Activated CD4-positive, alpha-beta memory T cell treated with anti-CD3 and anti-CD28 coated beads, Interleukin-2, amount 10 ng/mL, durations not matched to agents 7 days and 5 days (primary cell): ENCODE data around the gene EXPH5. TPM values are rescaled to one million over a fixed set of nuclear protein-coding genes. Genes with fewer than 3 reads are reported as not detected.
A peak's percentile ranks its signal among the peaks of the same experiment; 100 is the strongest.

Source experiments
- CTCF ChIA-PET: fragments of 350-600 bp; sonication (Branson Sonifier 250); formaldehyde crosslinking; loops from one replicate; lab custom pipeline; 2021; ENCODE audit warnings: antibody characterized with exemption, inconsistent platforms; lab: Charles Lee
- POLR2A ChIA-PET: fragments of 350-600 bp; sonication (Branson Sonifier 250); formaldehyde crosslinking; loops from one replicate; lab custom pipeline; 2021; ENCODE audit warnings: antibody characterized with exemption; lab: Charles Lee
- DNase-seq: peaks from one replicate; pipeline ENCODE4 v3.0.0-alpha.2; 2020
- H3K27ac Mint-ChIP-seq: one replicate; pipeline ENCODE4 v1.8.0; 2021; ENCODE audit warnings: mild to moderate bottlenecking, mixed read lengths
- H3K27me3 Mint-ChIP-seq: one replicate; pipeline ENCODE4 v1.8.0; 2021; ENCODE audit warnings: mixed read lengths
- H3K36me3 Mint-ChIP-seq: one replicate; pipeline ENCODE4 v1.8.0; 2021; ENCODE audit warnings: low read depth, mixed read lengths
- H3K4me1 Mint-ChIP-seq: one replicate; pipeline ENCODE4 v1.8.0; 2021; ENCODE audit warnings: mixed read lengths
- H3K4me3 Mint-ChIP-seq: one replicate; pipeline ENCODE4 v1.8.0; 2021; ENCODE audit warnings: mild to moderate bottlenecking, mixed read lengths
- H3K9me3 Mint-ChIP-seq: one replicate; pipeline ENCODE4 v1.8.0; 2021; ENCODE audit warnings: mixed read lengths
- total RNA-seq, 2 experiments: library from RNA; stranded (reverse); gene quantifications; one replicate each; pipeline ENCODE4 v1.2.3, GENCODE V29; 2021

EXPH5 gene
- total RNA-seq, 2 experiments from 2014 or later, result 0.55 to 1.0 TPM

DNA sequence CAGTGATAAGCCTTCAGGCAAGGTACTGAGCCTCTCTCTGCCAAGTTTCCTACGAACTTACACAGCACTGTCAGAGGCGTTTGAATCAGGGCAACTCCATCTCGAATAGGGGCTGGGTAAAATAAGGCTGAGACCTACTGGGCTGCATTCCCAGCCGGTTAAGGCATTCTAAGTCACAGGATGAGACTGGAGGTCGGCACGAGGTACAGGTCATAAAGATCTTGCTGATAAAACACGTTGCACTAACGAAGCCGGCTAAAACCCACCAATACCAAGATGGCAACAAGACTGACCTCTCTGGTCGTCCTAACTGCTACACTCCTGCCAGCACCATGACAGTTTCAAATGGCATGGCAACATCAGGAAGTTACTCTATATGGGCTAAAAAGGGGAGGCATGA, 75.0 kb downstream of the EXPH5 start:
- POLR2A ChIA-PET, result no interaction called here
- DNase-seq, result no peak

DNA sequence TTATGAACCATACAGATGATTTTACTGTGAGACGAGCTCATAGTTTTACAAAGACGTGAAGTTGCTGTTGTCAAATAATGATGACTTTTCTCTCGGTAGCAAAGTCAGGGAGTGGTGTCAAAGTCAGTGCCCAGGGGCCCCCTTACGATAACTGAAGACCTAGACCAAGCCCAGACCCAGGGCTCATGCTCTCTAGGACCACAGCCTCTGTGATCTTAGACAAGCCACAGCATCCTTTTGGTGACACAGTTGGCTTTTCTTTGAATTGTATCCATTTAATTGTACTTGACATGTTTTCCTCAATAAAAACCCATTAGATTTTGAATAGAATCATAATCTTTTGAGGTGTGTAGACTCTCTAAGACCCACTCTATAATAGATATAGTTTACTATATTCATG, 77.4 kb downstream of the EXPH5 start:
- DNase-seq, result no peak
- ChIA-PET POLR2A (no interaction called here), CTCF (no interaction called here)
- Mint-ChIP-seq H3K36me3 (no peaks in the 10 kb centered on the region), H3K27me3 (peaks cover 4% of the 10 kb centered on the region), H3K4me3 (no peak overlapping the region), H3K27ac (no peak overlapping the region), H3K4me1 (no peaks in the 10 kb centered on the region), H3K9me3 (no peaks in the 10 kb centered on the region)

More for the DNA sequence above, 75.0 kb downstream of the EXPH5 start:
- CTCF ChIA-PET, result no interaction called here
- Mint-ChIP-seq H3K4me3 (no peak overlapping the region), H3K9me3 (no peaks in the 10 kb centered on the region), H3K27ac (no peak overlapping the region), H3K27me3 (peaks cover 5% of the 10 kb centered on the region), H3K36me3 (no peaks in the 10 kb centered on the region), H3K4me1 (no peaks in the 10 kb centered on the region)

DNA sequence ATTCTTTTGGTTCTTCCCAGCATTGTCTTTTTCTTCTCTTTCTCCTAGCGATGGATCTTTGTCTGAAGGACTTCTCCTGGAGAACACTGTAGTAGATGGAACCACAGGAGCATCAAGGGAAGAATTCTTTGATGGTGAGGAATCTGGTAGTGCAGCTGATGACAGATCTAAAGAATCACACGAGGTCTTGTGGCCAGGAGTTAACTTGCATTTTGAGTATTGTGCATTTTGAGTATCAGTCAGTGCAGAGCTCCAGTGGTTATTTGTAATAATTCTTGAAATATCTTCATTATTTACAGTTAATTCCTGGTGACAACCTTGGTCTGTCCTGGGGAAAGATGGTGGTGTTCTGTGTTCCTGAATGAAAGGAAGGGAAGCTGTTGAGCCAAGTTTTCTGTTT, 80.9 kb downstream of the EXPH5 start:
- H3K4me3 Mint-ChIP-seq, result no peak overlapping the region
- H3K27me3 Mint-ChIP-seq, result peaks cover 11% of the 10 kb centered on the region
- ChIA-PET POLR2A (no interaction called here), CTCF (no interaction called here)
- DNase-seq, result no peak
- H3K4me1 Mint-ChIP-seq, result no peaks in the 10 kb centered on the region
- H3K9me3 Mint-ChIP-seq, result no peaks in the 10 kb centered on the region
- H3K36me3 Mint-ChIP-seq, result no peaks in the 10 kb centered on the region
- no peak overlapping the region for H3K27ac Mint-ChIP-seq

DNA sequence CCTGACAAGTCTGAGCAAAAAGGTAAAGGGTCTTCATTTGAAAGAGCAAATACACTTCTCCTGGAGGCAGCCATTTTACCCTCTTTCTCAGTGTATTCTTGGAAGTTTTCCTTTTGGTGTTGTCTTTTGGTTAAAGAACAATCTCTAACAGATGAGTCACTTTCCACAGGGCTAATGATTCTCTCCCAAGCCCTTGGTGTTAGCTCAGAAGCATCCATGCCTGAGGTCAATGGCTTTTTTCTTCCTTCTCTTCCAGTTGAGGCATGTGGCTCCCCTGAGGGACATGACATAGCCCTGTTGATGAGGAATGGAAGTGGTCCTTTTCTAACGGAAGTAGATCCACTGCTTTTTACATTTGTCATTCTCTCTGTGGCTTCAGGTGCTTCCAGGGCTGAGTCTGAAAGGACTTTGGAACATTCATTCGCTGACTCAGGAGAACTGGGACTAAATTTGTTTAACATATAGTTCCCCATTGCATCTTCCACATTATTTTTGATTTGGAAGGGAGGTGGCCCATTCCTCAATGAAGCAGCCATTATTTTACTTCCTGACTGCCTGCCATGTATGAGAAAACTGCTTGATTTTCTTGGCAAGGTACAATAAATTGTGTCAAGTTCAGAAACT, 81.6 kb downstream of the EXPH5 start:
- Mint-ChIP-seq H3K36me3 (no peaks in the 10 kb centered on the region), H3K27me3 (peaks cover 11% of the 10 kb centered on the region), H3K4me3 (no peak overlapping the region), H3K4me1 (no peaks in the 10 kb centered on the region), H3K9me3 (no peaks in the 10 kb centered on the region), H3K27ac (no peak overlapping the region)
- CTCF ChIA-PET, result no interaction called here
- POLR2A ChIA-PET, result no interaction called here
- DNase-seq, result no peak

DNA sequence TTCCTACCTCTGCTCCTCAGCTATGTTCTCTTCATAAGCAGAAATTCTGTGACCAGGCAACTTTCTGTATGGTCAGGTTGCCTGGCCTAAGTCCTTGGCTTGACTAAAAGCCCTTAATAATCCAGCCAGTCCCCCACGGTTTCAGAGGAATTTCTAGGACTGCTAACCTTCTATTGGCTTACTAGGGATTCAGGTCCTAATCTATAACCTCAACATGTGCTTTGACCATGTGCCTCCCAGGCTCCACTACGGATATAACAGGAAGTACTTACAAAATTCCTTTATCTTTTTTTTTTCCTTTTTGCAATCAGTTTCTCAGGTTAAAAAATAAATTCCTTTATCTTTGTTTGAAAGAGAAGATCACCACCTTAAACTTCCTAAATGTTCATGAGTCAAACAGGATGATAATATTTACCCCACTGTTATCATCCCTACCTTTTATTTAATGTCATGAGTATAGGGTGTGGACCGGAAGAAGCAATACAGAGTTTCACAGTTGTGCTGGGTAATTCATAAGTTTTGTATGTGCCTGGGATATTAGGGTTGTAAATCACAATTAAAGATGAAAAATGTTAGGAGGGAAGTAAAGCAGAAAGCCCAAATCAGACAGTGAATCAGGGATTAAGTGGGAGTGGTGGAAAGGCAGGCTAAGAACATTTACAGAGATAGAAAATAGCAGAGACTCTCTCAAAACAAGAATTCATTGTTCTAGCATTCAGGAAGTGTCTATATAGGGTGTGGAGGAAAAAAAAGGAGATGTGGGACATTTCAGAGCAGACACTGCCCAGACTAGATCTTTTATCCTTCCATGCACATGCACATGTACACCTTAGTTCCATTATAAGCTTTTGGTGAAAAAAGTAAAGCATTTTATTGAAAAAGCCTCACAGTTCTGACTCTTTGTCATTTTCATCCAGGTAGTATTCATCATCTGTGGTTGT, 84.6 kb downstream of the EXPH5 start:
- Mint-ChIP-seq H3K4me3 (no peak overlapping the region), H3K4me1 (no peaks in the 10 kb centered on the region), H3K9me3 (no peaks in the 10 kb centered on the region), H3K27me3 (peaks cover 10% of the 10 kb centered on the region), H3K36me3 (no peaks in the 10 kb centered on the region), H3K27ac (no peak overlapping the region)
- ChIA-PET POLR2A (no interaction called here), CTCF (no interaction called here)
- DNase-seq, result no peak

DNA sequence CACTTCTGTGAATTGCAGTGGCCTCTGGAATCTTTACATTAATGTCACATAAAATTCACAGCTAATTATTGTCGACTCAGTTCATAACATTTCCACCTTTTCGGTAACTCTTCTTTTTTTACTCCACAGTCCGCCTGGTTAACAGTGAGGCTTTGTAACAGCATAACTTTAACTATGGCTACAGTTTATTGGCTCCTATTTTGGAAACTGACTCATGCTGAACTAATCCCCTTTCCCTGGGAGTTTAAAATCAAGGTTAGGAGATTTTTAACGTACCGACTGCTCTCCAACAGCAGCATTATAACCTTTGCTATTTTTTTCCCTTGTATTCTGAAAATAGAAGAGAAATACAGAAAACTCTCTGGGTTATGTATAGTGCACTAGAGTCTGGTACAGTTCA, 92.2 kb downstream of the EXPH5 start:
- no peak overlapping the region for H3K27ac Mint-ChIP-seq
- ChIA-PET POLR2A (no interaction called here), CTCF (no interaction called here)
- no peak overlapping the region for H3K4me3 Mint-ChIP-seq
- no peaks in the 10 kb centered on the region for H3K9me3 Mint-ChIP-seq
- peaks cover 21% of the 10 kb centered on the region for H3K4me1 Mint-ChIP-seq
- no peaks in the 10 kb centered on the region for H3K27me3 Mint-ChIP-seq
- H3K36me3 Mint-ChIP-seq, result peaks cover 10% of the 10 kb centered on the region
- DNase-seq, result no peak

DNA sequence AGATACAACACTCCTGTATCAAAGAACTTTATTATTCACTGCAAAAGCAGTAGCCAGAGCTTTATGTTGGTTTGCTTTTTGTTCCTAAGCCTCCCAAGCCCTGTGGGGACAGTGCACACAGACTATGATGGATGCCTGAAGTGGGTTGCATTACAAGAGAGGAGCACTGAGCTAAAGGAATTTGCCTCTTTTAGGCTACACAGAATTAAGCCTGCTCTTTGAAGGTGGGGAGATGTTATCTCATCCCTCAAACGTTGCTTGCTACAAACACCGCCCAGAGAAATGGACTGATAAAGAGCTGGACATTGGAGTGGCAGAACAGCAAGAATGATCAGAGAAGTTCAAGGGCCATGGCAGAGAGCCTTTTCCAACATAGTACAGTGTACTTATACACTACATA, 92.8 kb downstream of the EXPH5 start:
- ChIA-PET POLR2A (no interaction called here), CTCF (interaction anchor here (1.1 kb wide), 1 partner anchor 279 kb away, joined by 4 read pairs; the partner anchor contains the start of gene NPAT)
- H3K4me3 Mint-ChIP-seq, result no peak overlapping the region
- peaks cover 10% of the 10 kb centered on the region for H3K36me3 Mint-ChIP-seq
- no peaks in the 10 kb centered on the region for H3K27me3 Mint-ChIP-seq
- no peaks in the 10 kb centered on the region for H3K9me3 Mint-ChIP-seq
- no peak overlapping the region for H3K27ac Mint-ChIP-seq
- H3K4me1 Mint-ChIP-seq, result peaks cover 24% of the 10 kb centered on the region
- no peak for DNase-seq

DNA sequence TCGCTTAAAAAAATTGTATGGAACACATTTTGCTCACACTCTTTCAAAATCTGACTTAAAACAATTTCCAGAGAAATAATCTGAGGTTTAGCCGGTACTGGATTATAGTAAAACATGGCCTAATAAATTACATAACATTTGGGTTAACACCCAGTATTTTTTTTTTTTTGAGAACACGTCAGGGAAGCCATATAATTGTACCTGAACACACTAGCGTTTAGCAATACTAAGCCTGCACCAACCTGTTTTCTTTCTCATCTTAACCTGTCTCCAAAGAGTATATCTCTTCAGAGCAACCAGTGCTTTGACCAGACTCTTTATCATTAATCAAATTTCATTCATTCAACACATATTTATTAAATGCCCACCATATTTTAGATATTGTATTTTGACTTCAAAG, 93.4 kb downstream of the EXPH5 start:
- Mint-ChIP-seq H3K27ac (no peak overlapping the region), H3K4me3 (peak overlapping the region; percentile 4)

DNA sequence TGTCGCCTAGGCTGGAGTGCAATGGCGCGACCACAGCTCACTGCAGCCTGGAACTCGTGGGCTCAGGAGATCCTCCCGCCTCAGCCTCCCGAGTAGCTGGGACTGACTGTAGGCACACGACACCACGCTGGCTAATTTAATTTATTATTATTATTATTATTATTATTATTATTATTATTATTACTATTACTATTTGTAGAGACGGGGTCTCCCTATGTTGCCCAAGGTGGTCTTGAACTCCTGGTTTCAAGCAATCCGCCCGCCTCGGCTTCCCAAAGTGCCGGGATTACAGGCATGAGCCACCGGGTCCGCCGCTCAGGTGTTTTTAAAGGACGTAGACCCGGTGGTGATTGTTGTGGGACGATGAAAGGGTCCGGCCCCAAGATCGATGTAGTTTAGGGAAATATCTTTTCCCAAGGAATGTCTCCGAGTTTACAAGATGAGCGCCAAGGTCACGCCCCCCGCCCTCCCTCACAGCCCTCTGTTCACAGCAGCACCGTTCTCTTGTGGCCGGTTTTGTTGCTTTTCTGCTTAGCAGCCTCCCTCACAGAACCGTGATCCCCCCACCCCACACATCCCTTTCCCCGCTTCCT, 94.7 kb downstream of the EXPH5 start:
- Mint-ChIP-seq H3K4me3 (peak overlapping the region; percentile 83), H3K36me3 (peaks cover 17% of the 10 kb centered on the region), H3K4me1 (peaks cover 31% of the 10 kb centered on the region), H3K9me3 (no peaks in the 10 kb centered on the region), H3K27ac (peak overlapping the region; percentile 88), H3K27me3 (no peaks in the 10 kb centered on the region)
- no peak for DNase-seq
- CTCF ChIA-PET, result interaction anchor here (0.6 kb wide), 1 partner anchor 150 kb away, joined by 3 read pairs; no protein-coding TSS in a partner anchor
- POLR2A ChIA-PET, result interaction anchor here (0.5 to 2.8 kb wide), 11 partner anchors 9 to 355 kb away, joined by 3 to 25 read pairs (median 4); partner anchors contain the start of genes ATM, C11orf65, EXPH5 and NPAT

More for the DNA sequence above, 93.4 kb downstream of the EXPH5 start:
- peaks cover 26% of the 10 kb centered on the region for H3K4me1 Mint-ChIP-seq
- no peaks in the 10 kb centered on the region for H3K27me3 Mint-ChIP-seq
- CTCF ChIA-PET, result interaction anchor here (1.1 kb wide), 1 partner anchor 278 kb away, joined by 4 read pairs; the partner anchor contains the start of gene NPAT
- POLR2A ChIA-PET, result no interaction called here
- peaks cover 12% of the 10 kb centered on the region for H3K36me3 Mint-ChIP-seq
- no peaks in the 10 kb centered on the region for H3K9me3 Mint-ChIP-seq
- DNase-seq, result no peak

DNA sequence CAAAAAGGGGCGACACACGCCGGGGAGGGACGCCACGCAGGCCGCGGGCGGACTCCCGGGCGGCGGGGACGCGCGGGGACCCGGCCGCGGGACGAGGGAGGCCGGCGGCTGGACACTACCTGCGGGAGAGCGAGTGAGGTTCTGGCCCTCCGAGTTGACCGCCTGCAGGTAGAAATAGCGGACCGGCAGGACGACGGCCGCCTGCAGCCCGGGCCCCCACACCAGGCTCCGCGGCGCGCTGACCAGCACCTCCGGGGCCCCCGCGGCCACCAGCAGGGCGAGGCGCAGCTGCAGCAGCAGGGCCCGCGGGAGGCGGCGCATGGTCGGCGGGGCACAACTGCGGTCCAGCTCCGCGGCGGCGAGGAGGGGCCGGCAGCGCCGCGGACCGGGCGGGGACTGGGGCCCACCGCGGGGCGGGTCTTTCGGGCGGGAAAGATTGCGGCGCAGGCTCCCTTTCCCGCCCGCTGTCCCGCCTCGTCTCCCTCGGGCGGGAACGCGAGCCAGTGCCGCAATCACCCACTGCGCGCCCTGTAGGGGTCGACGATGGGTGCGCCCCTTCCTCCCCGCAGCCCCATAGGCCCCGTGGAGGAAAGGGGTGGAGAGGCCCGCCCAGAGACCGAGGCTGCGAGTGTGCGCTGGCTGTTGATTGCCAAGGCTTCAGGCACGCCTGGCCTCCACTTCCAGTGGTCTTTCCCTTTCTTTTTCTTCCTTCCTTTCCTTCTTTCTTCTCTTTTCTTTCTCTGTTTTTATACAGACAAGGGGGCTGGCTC, 95.3 kb downstream of the EXPH5 start, which contains the start of gene POGLUT3:
TSS of gene POGLUT3 (minus strand) at position 339 of the 770 bp plus-strand sequence. CDS start at position 321, 18 bp downstream.
- Mint-ChIP-seq H3K27ac (peak within 1 kb of the TSS; percentile 100), H3K27me3 (no peaks in the 10 kb centered on the region), H3K4me3 (peak within 1 kb of the TSS; percentile 100), H3K36me3 (peaks cover 17% of the 10 kb centered on the region), H3K9me3 (no peaks in the 10 kb centered on the region), H3K4me1 (peaks cover 31% of the 10 kb centered on the region)
- peak; percentile 55 for DNase-seq
- CTCF ChIA-PET, result interaction anchor here (0.6 kb wide), 1 partner anchor 150 kb away, joined by 3 read pairs; no protein-coding TSS in a partner anchor
- POLR2A ChIA-PET, result interaction anchor here (0.8 to 2.8 kb wide), 10 partner anchors 9 to 356 kb away, joined by 3 to 25 read pairs (median 4); partner anchors contain the start of genes ATM, C11orf65, EXPH5 and NPAT

DNA sequence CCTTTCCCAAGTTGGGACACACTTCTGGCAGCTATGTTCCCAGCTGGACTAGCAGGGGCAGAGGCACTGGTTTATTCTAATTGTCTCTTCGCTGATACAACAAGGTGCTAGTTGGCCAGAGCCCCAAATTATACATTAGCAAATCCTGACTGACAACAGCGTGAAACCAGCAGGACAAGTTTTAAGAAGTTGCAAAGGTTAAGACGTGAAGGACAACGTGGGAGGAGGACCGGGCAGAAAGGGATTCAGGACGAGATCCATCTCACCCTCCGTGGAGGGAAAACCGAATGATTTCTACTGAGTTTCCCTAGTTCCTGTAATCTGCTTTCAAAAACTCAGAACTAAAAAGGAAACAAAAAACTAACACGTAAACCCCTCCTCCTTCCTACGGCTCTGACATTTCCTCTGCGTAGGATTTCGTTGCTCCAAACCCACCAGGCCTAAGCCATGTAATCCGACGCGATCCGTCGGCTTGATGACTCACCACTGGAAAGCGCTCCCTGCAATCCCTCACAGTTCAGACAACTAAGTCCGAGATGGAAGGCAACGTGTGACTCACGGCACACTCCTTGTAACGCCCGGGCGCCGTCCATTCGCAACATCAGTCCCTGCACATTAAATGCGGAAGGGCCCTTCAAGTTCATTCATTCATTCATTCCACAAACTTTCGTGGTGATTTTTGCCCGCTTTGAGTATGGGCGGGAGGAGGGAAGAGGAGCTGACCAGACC, 96.1 kb downstream of the EXPH5 start:
- ChIA-PET POLR2A (interaction anchor here (0.8 to 4.3 kb wide), 11 partner anchors 8 to 357 kb away, joined by 3 to 25 read pairs (median 5); partner anchors contain the start of genes ATM, C11orf65, EXPH5 and NPAT), CTCF (no interaction called here)
- H3K36me3 Mint-ChIP-seq, result peaks cover 17% of the 10 kb centered on the region
- peak overlapping the region; percentile 100 for H3K4me3 Mint-ChIP-seq
- no peaks in the 10 kb centered on the region for H3K9me3 Mint-ChIP-seq
- no peaks in the 10 kb centered on the region for H3K27me3 Mint-ChIP-seq
- peak overlapping the region; percentile 100 for H3K27ac Mint-ChIP-seq
- DNase-seq, result peak; percentile 72
- H3K4me1 Mint-ChIP-seq, result peaks cover 31% of the 10 kb centered on the region
